Measurements from ENCODE around the gene PLB1.

- TF ChIP-seq RAD21 (IDR thresholded peaks at IDR 0.05; ENCODE audit: low read depth) (no peak), EP300 (IDR thresholded peaks at IDR 0.05; ENCODE audit: borderline replicate concordance) (no peak), CEBPB (IDR thresholded peaks at IDR 0.05) (no peak), TAF1 (IDR thresholded peaks at IDR 0.05; ENCODE audit: low read depth) (no peak), YY1 (IDR thresholded peaks at IDR 0.05; ENCODE audit: low read depth) (no peak), ZBTB7A (IDR thresholded peaks at IDR 0.05; ENCODE audit: low read depth) (no peak), REST (IDR thresholded peaks at IDR 0.05; ENCODE audit: low read depth) (no peak), TCF12 (IDR thresholded peaks at IDR 0.05; ENCODE audit: low read depth) (no peak)
- TF ChIP-seq, protein P1, sequence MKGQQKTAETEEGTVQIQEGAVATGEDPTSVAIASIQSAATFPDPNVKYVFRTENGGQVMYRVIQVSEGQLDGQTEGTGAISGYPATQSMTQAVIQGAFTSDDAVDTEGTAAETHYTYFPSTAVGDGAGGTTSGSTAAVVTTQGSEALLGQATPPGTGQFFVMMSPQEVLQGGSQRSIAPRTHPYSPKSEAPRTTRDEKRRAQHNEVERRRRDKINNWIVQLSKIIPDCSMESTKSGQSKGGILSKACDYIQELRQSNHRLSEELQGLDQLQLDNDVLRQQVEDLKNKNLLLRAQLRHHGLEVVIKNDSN (IDR thresholded peaks at IDR 0.05), result no peak
Measured at GRCh38 chr2:28639092-28639691, 143.3 kb downstream of the PLB1 start.
